ENCODE results near the gene TESK2.

TESK2 gene

GRCh38 chr1:45512641-45513054 is 21.7 kb upstream of the TESK2 start:
- H3K4me3 ChIP-seq (ENCODE audit: low read length) = no peak overlapping the region
- peak; percentile 60 for DNase-seq (ENCODE audit: low read depth)
- peak; percentile 78 for TF ChIP-seq CTCF (conservative IDR thresholded peaks at IDR 0.05; ENCODE audit: low read length)

- no peak for DNase-seq (ENCODE audit: low read depth)
- TF ChIP-seq CTCF (conservative IDR thresholded peaks at IDR 0.05; ENCODE audit: low read length) = no peak
- no peak overlapping the region for H3K4me3 ChIP-seq (ENCODE audit: low read length)
These were observed 20.1 kb upstream of the TESK2 start for GRCh38 chr1:45510972-45511527.

- no peak for DNase-seq (ENCODE audit: low read depth)
- TF ChIP-seq CTCF (conservative IDR thresholded peaks at IDR 0.05; ENCODE audit: low read length) = no peak
- H3K4me3 ChIP-seq (ENCODE audit: low read length) = no peak overlapping the region
These were observed 19.3 kb upstream of the TESK2 start for GRCh38 chr1:45510036-45510971.

- TF ChIP-seq CTCF (conservative IDR thresholded peaks at IDR 0.05; ENCODE audit: low read length) = peak; percentile 21
- no peak for DNase-seq (ENCODE audit: low read depth)
These were observed 17.6 kb upstream of the TESK2 start for GRCh38 chr1:45508295-45509151.

GRCh38 chr1:45507893-45508292 is 16.9 kb upstream of the TESK2 start:
- no peak for DNase-seq (ENCODE audit: low read depth)
- TF ChIP-seq CTCF (conservative IDR thresholded peaks at IDR 0.05; ENCODE audit: low read length) = no peak
- no peak overlapping the region for H3K4me3 ChIP-seq (ENCODE audit: low read length)

More at GRCh38 chr1:45508295-45509151, 17.6 kb upstream of the TESK2 start:
- no peak overlapping the region for H3K4me3 ChIP-seq (ENCODE audit: low read length)

- no peak overlapping the region for H3K4me3 ChIP-seq (ENCODE audit: low read length)
- no peak for DNase-seq (ENCODE audit: low read depth)
- TF ChIP-seq CTCF (conservative IDR thresholded peaks at IDR 0.05; ENCODE audit: low read length) = no peak
These were observed 16.2 kb upstream of the TESK2 start for GRCh38 chr1:45507195-45507594.

All from AG10803 (cell line).